ENCODE measurements around the gene KIF26A. TPM values are rescaled to one million over a fixed set of nuclear protein-coding genes. Genes with fewer than 3 reads are reported as not detected.

Gene KIF26A
- total and polyA plus RNA-seq, 2 of the 4 experiments (the other 2 are of a cell fraction) = not detected

DNA sequence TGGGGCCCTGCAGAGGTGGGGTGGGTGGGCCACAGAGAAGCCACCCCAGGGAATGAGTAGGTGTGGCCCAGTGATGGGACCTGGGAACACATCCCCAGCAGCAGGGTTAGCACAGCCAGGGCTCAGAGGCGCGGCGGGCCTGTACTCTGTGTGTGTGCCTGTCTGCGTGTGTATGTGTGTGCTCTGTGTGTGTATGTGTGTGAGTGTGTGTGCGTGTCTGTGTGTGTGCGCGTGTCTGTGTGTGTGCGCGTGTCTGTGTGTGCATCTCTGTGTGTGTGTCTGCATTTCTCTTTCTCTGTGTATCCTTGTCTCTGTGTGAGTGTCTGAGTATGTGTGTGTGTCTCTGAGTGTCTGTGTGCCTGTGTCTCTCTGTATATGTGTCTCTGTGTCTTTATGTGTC is 26.1 kb downstream of the KIF26A start:
- in situ Hi-C loops (cut with MboI; ENCODE audit: low sequenced_read_pairs) = no loop called here
- Histone ChIP-seq H3K9me1 (ENCODE audit: insufficient read depth, low read length) (no peaks in the 10 kb centered on the region), H2BK120ac (ENCODE audit: low read depth, low read length) (no peak overlapping the region), H4K8ac (ENCODE audit: low read depth in 2 of 2, low read length in 2 of 2) (no peak overlapping the region), H3K4me3 (ENCODE audit: insufficient read depth, low read depth, low read length) (no peak overlapping the region), H3K14ac (replicated peaks; ENCODE audit: low read depth, low read length) (no peak overlapping the region), H2AFZ (replicated peaks; ENCODE audit: low read length, poor library complexity) (no peak overlapping the region), H3K79me1 (ENCODE audit: low read depth in 1 of 2, low read length in 2 of 2) (no peaks in the 10 kb centered on the region), H4K5ac (ENCODE audit: low read depth, low read length) (no peak overlapping the region), H4K20me1 (ENCODE audit: insufficient read depth, low read length) (no peaks in the 10 kb centered on the region), H3K27me3 (ENCODE audit: control insufficient read depth, insufficient read depth, low read length) (no peaks in the 10 kb centered on the region), H3K27ac (ENCODE audit: insufficient read depth, low read length) (no peak overlapping the region), H2BK20ac (ENCODE audit: low read depth, low read length) (no peak overlapping the region), H2AK5ac (ENCODE audit: low read depth, low read length) (no peak overlapping the region), H2AK9ac (replicated peaks; ENCODE audit: low read depth, low read length, poor library complexity) (no peak overlapping the region), H2BK15ac (ENCODE audit: low read depth, low read length) (no peak overlapping the region), H2BK5ac (ENCODE audit: low read depth, low read length, poor library complexity, severe bottlenecking) (no peak overlapping the region), H3K18ac (ENCODE audit: low read depth, low read length) (no peak overlapping the region), H3K4me1 (ENCODE audit: control insufficient read depth, insufficient read depth, low read length) (no peaks in the 10 kb centered on the region), H3K9ac (ENCODE audit: low read depth, low read length) (no peak overlapping the region), H3K4ac (ENCODE audit: low read depth, low read length) (no peak overlapping the region), H3K56ac (ENCODE audit: extremely low read depth, insufficient read depth, low read length) (no peak overlapping the region), H3K4me2 (ENCODE audit: low read depth, low read length) (no peak overlapping the region), H3K23ac (ENCODE audit: low read depth, low read length) (no peak overlapping the region), H3K9me3 (ENCODE audit: control insufficient read depth, insufficient read depth, low read length) (peaks cover 30% of the 10 kb centered on the region), H3K36me3 (ENCODE audit: control insufficient read depth, insufficient read depth, low read length) (no peaks in the 10 kb centered on the region), H4K91ac (ENCODE audit: insufficient read depth, low read depth, low read length) (no peak overlapping the region)
- dilution Hi-C loops (cut with HindIII; ENCODE audit: low sequenced_read_pairs, unreplicated experiment) = no loop called here
- no peak for DNase-seq
- ChIA-PET POLR2A (ENCODE audit: unreplicated experiment) (no interaction called here), CTCF (no interaction called here)
- intact Hi-C loops (cut with micrococcal nuclease) = no loop called here
- no CpG with 5 or more reads among the region's 9 CpGs for WGBS, 2 experiments (ENCODE audit: extremely low coverage in 2 of 2, insufficient read length in 1 of 2)
- no peak for ATAC-seq (ENCODE audit: low read depth)
- TF ChIP-seq RCOR1 (IDR thresholded peaks at IDR 0.05; ENCODE audit: insufficient replicate concordance, low read length) (no peak), SMC3 (IDR thresholded peaks at IDR 0.05; ENCODE audit: low read depth, low read length) (no peak), MAZ (IDR thresholded peaks at IDR 0.05; ENCODE audit: borderline replicate concordance, low read depth, low read length) (no peak), FOS (IDR thresholded peaks at IDR 0.05; ENCODE audit: low read depth, low read length) (no peak), POLR2A (IDR thresholded peaks at IDR 0.05; ENCODE audit: low read depth, low read length) (no peak), RAD21 (IDR thresholded peaks at IDR 0.05; ENCODE audit: low read length) (no peak), CHD1 (IDR thresholded peaks at IDR 0.05; ENCODE audit: low read depth, low read length) (no peak)
- TF ChIP-seq, protein P1, sequence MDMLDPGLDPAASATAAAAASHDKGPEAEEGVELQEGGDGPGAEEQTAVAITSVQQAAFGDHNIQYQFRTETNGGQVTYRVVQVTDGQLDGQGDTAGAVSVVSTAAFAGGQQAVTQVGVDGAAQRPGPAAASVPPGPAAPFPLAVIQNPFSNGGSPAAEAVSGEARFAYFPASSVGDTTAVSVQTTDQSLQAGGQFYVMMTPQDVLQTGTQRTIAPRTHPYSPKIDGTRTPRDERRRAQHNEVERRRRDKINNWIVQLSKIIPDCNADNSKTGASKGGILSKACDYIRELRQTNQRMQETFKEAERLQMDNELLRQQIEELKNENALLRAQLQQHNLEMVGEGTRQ (IDR thresholded peaks at IDR 0.05; ENCODE audit: low read depth, low read length) = no peak
- TF ChIP-seq, protein P2, sequence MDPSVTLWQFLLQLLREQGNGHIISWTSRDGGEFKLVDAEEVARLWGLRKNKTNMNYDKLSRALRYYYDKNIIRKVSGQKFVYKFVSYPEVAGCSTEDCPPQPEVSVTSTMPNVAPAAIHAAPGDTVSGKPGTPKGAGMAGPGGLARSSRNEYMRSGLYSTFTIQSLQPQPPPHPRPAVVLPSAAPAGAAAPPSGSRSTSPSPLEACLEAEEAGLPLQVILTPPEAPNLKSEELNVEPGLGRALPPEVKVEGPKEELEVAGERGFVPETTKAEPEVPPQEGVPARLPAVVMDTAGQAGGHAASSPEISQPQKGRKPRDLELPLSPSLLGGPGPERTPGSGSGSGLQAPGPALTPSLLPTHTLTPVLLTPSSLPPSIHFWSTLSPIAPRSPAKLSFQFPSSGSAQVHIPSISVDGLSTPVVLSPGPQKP (IDR thresholded peaks at IDR 0.05; ENCODE audit: borderline replicate concordance, low read depth, low read length) = no peak
- BruUV-seq (replicated peaks) = no TSS peak

Data from IMR-90 (cell line).